Stomach (tissue), 9 donors: ENCODE measurements around the gene ZNF286A. TPM values are rescaled to one million over a fixed set of nuclear protein-coding genes. Genes with fewer than 3 reads are reported as not detected.

Source experiments
- DNase-seq, 2 donors: peaks; one replicate each; pipeline versions ENCODE4 v3.0.0 to v3.0.0-alpha.2; 2013 to 2019
- H3K27ac ChIP-seq, 5 donors: fragments of 200-600 bp in 4 of 5; sonication (generic) in 4 of 5; one replicate each; pipeline ENCODE4 v1.5.1; 2013 to 2019; ENCODE audit warnings: mild to moderate bottlenecking in 1 of 5, moderate library complexity in 1 of 5
- H3K27me3 ChIP-seq, 3 donors: fragments of 200-600 bp; sonication (generic); one replicate each; pipeline ENCODE4 v1.5.1; 2017 to 2019; ENCODE audit warnings: mixed run types in 1 of 3
- H3K36me3 ChIP-seq, 4 donors: fragments of 200-600 bp; sonication (generic); 1 replicate in 3 of 4; 2 replicates in 1 of 4; pipeline ENCODE4 v1.5.1; 2016 to 2019
- H3K4me1 ChIP-seq, 4 donors: fragments of 200-600 bp; sonication (generic); one replicate each; pipeline ENCODE4 v1.5.1; 2016 to 2019
- H3K4me3 ChIP-seq, 4 donors: fragments of 200-600 bp; sonication (generic) in 3 of 4; one replicate each; pipeline ENCODE4 v1.5.1; 2016 to 2019; ENCODE audit warnings: mild to moderate bottlenecking in 1 of 4
- H3K9me3 ChIP-seq, 4 donors: fragments of 200-600 bp; sonication (generic); one replicate each; pipeline ENCODE4 v1.5.1; 2016 to 2019
- EP300 ChIP-seq: sonication (generic); formaldehyde crosslinking; IDR thresholded peaks from one replicate; pipeline ENCODE4 v1.6.1; 2017; ENCODE audit warnings: antibody characterized with exemption
- POLR2A ChIP-seq, 4 donors: fragments of 450-650 bp; IDR thresholded peaks; one replicate each; pipeline ENCODE4 v1.6.1; 2016; ENCODE audit warnings: antibody characterized with exemption in 4 of 4, control low read depth in 2 of 4, mild to moderate bottlenecking in 1 of 4, moderate library complexity in 1 of 4
- POLR2AphosphoS5 ChIP-seq, 3 donors: sonication (generic); formaldehyde crosslinking; IDR thresholded peaks; one replicate each; pipeline ENCODE4 v1.6.1; 2016; ENCODE audit warnings: antibody characterized with exemption in 3 of 3
- WGBS, 5 donors: extraction: QIAGEN DNeasy Blood & Tissue Kit in 3 of 5; methylation state at CpG; one replicate each; pipeline versions ENCODE4 v1.1.5 to v1.1.7; 2013 to 2018; 5-methylcytosine and 5-hydroxymethylcytosine counted together
- intact Hi-C: fragments of 100-400 bp; cut with DNase I; formaldehyde crosslinking; loops from one replicate; pipeline ENCODE4 v1.15.1; 2023; ENCODE audit warnings: low total_unique reads
- polyA plus RNA-seq, 3 donors: library from polyadenylated mRNA; stranded (reverse); fragments of 200-250 nt; gene quantifications; one replicate each; pipeline ENCODE4 v1.2.3, GENCODE V29; 2013
- total RNA-seq, 5 donors: library from RNA; depleted of rRNA; stranded (reverse); fragments of >200 nt; gene quantifications; one replicate each; pipeline versions ENCODE4 v1.1.0 to v1.2.3, GENCODE V29; 2014 to 2016
- TF ChIP-seq, protein P1 (sequence below), 7 experiments: fragments of 450-650 bp in 4 of 7; fragments of 200-600 bp in 3 of 7; sonication (generic) in 3 of 7; IDR thresholded peaks; one replicate each; pipeline ENCODE4 v1.5.1; 2016 to 2019; ENCODE audit warnings: antibody characterized with exemption in 7 of 7, control low read depth in 2 of 7, mild to moderate bottlenecking in 1 of 7
- donor health status: healthy with polysubstance abuse.
- donor health status: Bipolar disorder and iron deficiency.
- donor health status: healthy.

Gene ZNF286A
- total and polyA plus RNA-seq, 8 donors = 3.5 to 29.4 (median 6.2) TPM

DNA sequence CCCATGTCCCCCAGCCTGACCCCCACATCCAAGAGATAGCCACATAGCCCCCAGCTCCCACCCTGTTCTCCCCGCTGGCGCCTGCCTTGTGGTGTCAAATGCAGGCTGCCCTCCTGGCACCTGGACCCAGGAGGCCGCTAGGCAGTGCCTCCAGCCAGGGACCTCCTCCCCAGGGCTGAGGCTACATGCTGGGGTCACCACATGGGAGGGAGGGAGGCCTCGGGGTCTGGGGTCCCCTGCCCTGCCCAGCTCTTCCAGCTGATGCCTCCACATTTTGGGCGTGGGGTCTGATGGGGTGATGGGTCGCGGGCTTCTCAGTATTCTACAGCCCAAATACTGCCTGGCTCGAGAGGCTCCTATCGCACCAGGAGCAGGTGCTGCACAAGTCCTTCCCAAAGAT is 42.1 kb downstream of the ZNF286A start:
- Histone ChIP-seq H3K27me3 (peaks cover 0 to 24% (median 0%) of the 10 kb centered on the region in 3 donors), H3K4me1 (no peaks in the 10 kb centered on the region), H3K4me3 (no peak overlapping the region), H3K9me3 (peaks cover 0 to 1% (median under 1%) of the 10 kb centered on the region in 4 donors), H3K36me3 (no peaks in the 10 kb centered on the region), H3K27ac (no peak overlapping the region)
- WGBS, 5 donors = 90 to 99% (median 93%) methylated on average over 9 of the region's 9 CpGs
- DNase-seq = no peak
- intact Hi-C loops = no loop called here
- TF ChIP-seq POLR2A (IDR thresholded peaks at IDR 0.05) (no peak), POLR2AphosphoS5 (IDR thresholded peaks at IDR 0.05) (no peak), EP300 (no peak)
- TF ChIP-seq, protein P1, sequence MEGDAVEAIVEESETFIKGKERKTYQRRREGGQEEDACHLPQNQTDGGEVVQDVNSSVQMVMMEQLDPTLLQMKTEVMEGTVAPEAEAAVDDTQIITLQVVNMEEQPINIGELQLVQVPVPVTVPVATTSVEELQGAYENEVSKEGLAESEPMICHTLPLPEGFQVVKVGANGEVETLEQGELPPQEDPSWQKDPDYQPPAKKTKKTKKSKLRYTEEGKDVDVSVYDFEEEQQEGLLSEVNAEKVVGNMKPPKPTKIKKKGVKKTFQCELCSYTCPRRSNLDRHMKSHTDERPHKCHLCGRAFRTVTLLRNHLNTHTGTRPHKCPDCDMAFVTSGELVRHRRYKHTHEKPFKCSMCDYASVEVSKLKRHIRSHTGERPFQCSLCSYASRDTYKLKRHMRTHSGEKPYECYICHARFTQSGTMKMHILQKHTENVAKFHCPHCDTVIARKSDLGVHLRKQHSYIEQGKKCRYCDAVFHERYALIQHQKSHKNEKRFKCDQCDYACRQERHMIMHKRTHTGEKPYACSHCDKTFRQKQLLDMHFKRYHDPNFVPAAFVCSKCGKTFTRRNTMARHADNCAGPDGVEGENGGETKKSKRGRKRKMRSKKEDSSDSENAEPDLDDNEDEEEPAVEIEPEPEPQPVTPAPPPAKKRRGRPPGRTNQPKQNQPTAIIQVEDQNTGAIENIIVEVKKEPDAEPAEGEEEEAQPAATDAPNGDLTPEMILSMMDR (IDR thresholded peaks at IDR 0.05) = no peak

DNA sequence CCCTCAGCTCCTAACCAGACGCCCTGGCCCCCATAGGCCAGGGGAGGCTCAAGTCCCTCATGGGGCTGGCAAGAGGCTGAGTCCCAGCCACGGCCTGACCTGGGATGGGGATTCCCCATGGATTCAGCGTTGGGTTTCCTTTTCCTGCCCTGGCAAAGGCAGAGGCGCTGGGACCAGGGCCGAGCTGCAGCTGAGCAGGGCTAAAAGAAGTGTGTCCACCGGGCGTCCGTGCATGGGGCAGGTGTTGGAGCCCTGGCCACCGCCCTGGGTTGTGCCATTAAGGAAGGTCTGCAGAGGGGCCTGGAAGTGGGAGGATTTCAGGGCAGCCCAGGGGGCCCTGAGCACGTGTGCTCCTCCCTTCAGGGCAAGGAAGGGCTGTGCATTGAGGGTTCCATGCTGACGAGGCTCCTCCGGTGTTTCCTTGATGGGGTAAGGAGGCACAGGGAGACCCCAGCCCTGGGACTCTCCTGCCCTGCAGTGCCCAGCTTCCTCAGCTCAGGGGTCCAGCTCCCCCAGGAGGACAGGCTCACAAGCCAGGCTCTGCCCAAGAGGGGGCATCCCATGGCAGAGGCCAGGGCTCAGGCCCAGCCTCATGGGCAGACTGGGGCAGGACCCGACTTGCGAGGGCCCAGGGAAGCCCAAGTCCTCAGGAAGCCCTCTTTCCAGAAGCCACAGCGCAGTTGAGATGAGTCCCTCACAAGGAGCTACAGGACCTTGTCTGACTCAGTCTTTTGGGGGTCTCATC is 42.7 kb downstream of the ZNF286A start:
- peaks cover 0 to 7% (median 3%) of the 10 kb centered on the region in 4 donors for H3K9me3 ChIP-seq
- no peak overlapping the region for H3K4me3 ChIP-seq
- no peaks in the 10 kb centered on the region for H3K36me3 ChIP-seq
- intact Hi-C loops = no loop called here
- no peak for DNase-seq
- no peaks in the 10 kb centered on the region for H3K4me1 ChIP-seq
- H3K27me3 ChIP-seq = peaks cover 0 to 30% (median 0%) of the 10 kb centered on the region in 3 donors
- 51 to 75% (median 70%) methylated on average over 3 to 15 of the region's 15 CpGs for WGBS, 5 donors
- TF ChIP-seq POLR2A (IDR thresholded peaks at IDR 0.05) (no peak), EP300 (no peak), POLR2AphosphoS5 (IDR thresholded peaks at IDR 0.05) (no peak)
- TF ChIP-seq, protein P1 (IDR thresholded peaks at IDR 0.05) = no peak
- no peak overlapping the region for H3K27ac ChIP-seq

DNA sequence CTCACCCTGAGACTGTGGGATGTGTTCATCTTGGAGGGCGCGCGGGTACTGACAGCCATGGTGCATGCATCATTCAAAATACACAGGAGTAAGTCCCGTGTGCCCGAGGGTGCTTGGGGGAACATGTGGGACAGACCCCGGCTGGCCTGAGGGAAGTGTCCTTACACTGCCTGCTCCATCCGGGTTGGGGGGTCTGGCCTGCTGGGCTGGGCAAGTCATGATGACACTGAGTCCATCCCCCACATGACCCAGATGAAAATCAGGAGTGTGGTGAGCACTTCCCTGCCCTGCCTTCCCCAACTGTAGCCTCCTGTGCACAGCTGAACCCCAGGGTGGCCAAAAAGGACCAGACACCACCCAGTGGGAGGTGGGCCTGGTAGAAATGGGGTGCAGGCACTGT is 43.4 kb downstream of the ZNF286A start:
- H3K9me3 ChIP-seq = peaks cover 0 to 9% (median 4%) of the 10 kb centered on the region in 4 donors
- WGBS, 5 donors = 95 to 97% (median 96%) methylated on average over 7 of the region's 7 CpGs
- H3K4me1 ChIP-seq = no peaks in the 10 kb centered on the region
- peaks cover 0 to 33% (median 0%) of the 10 kb centered on the region in 3 donors for H3K27me3 ChIP-seq
- TF ChIP-seq POLR2A (IDR thresholded peaks at IDR 0.05) = no peak
- TF ChIP-seq EP300 = no peak
- TF ChIP-seq POLR2AphosphoS5 (IDR thresholded peaks at IDR 0.05) = no peak
- no peak for DNase-seq
- intact Hi-C loops = no loop called here
- H3K4me3 ChIP-seq = no peak overlapping the region
- H3K27ac ChIP-seq = no peak overlapping the region
- no peaks in the 10 kb centered on the region for H3K36me3 ChIP-seq

DNA sequence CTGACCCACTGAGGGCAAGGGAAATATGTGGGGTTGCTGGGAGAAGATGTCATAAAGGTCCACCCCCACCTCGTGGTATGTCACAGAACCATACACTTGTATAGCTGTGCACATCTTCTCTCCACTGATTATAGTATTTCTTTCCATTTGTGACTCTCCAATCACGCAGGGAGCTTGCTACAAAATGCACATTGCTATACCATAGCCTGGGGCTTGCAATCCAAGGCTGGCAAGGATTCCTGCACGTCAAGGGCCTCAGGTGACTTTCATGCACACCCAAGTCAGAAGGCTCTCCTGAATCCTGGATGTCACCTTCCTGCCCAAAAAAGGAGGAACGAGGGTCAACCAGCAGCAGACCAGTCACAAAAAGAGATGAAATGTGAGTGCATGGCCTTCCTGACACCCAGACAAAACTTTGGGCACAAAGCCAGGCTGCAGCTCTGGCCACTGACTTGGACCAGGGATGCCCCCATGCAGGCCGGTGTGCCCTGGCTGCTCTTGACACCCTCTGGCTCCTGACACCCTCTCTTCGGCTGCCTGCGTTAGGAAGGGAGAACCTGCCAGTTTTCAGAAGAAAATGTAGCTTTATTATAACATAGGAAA is 44.6 kb downstream of the ZNF286A start:
- Histone ChIP-seq H3K4me3 (no peak overlapping the region), H3K27me3 (peaks cover 0 to 35% (median 0%) of the 10 kb centered on the region in 3 donors), H3K9me3 (peaks cover 0 to 9% (median 4%) of the 10 kb centered on the region in 4 donors), H3K27ac (no peak overlapping the region), H3K36me3 (no peaks in the 10 kb centered on the region), H3K4me1 (no peaks in the 10 kb centered on the region)
- intact Hi-C loops = no loop called here
- DNase-seq = no peak
- 78 to 86% (median 84%) methylated on average over 7 of the region's 7 CpGs for WGBS, 5 donors
- TF ChIP-seq POLR2AphosphoS5 (IDR thresholded peaks at IDR 0.05) = no peak
- TF ChIP-seq POLR2A (IDR thresholded peaks at IDR 0.05) = no peak
- TF ChIP-seq, protein P1 (IDR thresholded peaks at IDR 0.05) = no peak
- TF ChIP-seq EP300 = no peak
